KOPT-K1 (cell line): ENCODE results near the gene MBNL2.
A peak's percentile ranks its signal among the peaks of the same experiment; 100 is the strongest.

Source experiments
- H3K27ac ChIP-seq: fragments of 200-600 bp; sonication (generic); 2 replicates; pipeline ENCODE4 v1.5.1; 2016; ENCODE audit warnings: antibody characterized with exemption, mild to moderate bottlenecking, low read depth, low read length; ENCODE audit not compliant: poor library complexity, severe bottlenecking
- H3K36me3 ChIP-seq: fragments of 200-600 bp; sonication (generic); 2 replicates; pipeline ENCODE4 v1.5.1; 2017; ENCODE audit warnings: antibody characterized with exemption, mild to moderate bottlenecking, low read length, moderate library complexity; ENCODE audit not compliant: insufficient read depth
- H3K9me3 ChIP-seq: fragments of 200-600 bp; sonication (generic); 2 replicates; pipeline ENCODE4 v1.5.1; 2017; ENCODE audit warnings: antibody characterized with exemption, low read length, mild to moderate bottlenecking; ENCODE audit not compliant: insufficient read depth, poor library complexity, severe bottlenecking

MBNL2 gene

DNA sequence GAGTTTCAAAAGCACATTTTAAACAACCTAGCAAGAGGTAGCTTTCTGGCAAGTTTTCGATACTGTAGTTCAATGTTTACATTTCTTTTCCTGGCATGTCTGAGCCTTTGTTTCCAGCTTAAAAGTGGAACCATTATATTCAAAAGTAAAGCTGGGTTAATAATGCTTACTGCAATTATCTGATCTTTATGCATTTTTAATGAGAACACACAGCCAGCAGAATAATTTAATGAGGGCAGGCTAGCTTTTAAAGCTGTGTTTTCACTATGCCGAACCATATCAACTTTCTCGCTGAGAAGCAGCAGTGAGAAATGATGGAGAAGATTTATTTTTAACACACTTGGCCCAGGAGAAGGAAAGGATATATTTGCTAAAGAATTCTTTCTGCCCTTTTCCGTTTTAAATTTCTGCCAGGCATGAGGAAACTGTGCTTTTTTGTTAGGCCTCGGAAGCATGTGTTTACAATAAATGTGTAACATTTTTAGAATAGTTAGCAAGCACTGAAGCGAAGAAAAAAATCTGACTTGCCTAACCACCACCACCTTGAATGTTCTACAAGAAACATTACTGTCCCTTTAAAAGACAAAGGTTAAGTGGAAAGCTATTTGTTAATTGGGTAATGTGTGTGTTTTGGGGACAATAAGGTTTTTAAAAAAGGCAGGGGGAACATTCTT lies 1.0 kb downstream of the MBNL2 start:
- Histone ChIP-seq H3K36me3 (no peaks in the 10 kb centered on the region), H3K9me3 (no peaks in the 10 kb centered on the region), H3K27ac (peak overlapping the region; percentile 72)

GRCh38 chr13:97223711-97224541 lies 1.8 kb downstream of the MBNL2 start:
- H3K36me3 ChIP-seq: no peaks in the 10 kb centered on the region
- peak overlapping the region; percentile 72 for H3K27ac ChIP-seq
- no peaks in the 10 kb centered on the region for H3K9me3 ChIP-seq

DNA sequence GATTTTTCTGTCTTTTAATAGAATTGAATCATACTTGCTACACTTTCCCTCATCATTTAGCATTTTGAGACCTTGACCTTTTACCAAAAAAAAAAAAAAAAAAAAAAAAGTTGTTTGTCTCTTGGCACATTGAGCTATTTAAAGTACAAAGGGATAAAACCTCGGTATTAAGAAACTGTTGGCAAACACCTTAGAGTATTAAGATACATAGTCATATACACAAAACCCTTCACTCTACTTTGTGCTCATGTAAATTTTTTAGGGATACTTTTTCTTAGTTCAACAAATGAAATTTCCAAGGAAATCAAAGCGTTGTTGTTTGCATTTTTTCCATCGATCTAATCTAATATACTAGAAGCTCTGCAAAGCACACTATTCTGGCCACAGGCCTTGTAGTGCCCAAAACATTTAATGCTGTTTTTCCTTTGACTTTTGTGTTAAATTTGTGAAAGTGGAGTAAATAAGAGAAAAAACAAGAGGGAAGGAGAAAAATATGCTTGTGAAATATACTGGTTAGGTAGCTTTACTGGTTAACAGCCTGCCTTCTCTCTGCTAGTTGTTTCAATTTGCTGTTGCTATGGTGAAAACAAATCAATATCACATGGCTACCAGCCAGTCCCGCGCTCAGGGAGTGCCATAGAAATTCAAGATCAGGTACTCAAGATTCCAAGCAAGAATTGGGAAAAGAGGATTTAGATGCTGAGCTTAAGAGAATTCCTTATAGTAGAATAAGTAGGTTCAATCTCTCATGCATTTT lies 2.6 kb downstream of the MBNL2 start:
- peak overlapping the region; percentile 72 for H3K27ac ChIP-seq

DNA sequence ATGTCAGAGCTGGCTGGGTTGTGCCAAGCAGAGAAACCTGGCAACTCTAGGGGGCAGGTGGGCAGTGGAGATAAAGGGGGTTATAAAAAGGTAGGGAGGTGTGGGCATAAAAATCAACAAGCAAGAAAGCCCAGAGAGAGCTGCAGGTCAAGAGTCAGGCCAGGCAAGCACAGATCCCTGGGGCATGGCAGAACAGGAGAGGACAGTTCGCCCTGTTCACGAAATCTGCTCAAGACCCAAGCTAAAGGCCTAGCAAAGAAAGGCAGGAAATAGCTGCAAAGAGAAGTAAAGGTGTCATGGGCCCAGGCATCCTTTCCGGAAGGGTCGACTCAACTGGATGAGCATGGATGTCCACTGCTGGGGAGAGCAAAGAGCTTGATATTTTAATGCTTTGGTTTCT lies 3.4 kb downstream of the MBNL2 start:
- Histone ChIP-seq H3K9me3 (no peaks in the 10 kb centered on the region), H3K36me3 (no peaks in the 10 kb centered on the region), H3K27ac (peak overlapping the region; percentile 72)

More for the DNA sequence above, 2.6 kb downstream of the MBNL2 start:
- H3K36me3 ChIP-seq: no peaks in the 10 kb centered on the region
- H3K9me3 ChIP-seq: no peaks in the 10 kb centered on the region

DNA sequence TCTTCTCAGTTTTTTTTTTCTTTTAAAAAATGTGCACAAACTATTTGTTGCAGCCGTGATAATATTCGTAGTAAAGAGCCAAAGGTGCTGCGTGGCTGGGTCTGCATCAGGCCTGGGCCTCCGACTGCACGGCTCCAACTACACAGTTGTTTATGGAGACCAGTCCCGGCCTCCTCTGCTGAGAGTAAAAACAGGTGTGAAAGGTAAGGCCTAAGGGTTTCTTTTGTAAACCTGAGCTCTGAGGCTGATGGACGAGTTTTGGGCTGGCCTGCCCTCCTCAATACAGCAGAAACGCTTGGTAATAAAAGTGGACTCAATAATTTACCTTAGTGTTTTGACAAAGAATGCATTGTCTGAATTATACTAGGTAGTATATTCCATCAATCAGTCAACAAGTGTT lies 3.9 kb downstream of the MBNL2 start:
- Histone ChIP-seq H3K27ac (peak overlapping the region; percentile 72), H3K9me3 (no peaks in the 10 kb centered on the region), H3K36me3 (no peaks in the 10 kb centered on the region)

DNA sequence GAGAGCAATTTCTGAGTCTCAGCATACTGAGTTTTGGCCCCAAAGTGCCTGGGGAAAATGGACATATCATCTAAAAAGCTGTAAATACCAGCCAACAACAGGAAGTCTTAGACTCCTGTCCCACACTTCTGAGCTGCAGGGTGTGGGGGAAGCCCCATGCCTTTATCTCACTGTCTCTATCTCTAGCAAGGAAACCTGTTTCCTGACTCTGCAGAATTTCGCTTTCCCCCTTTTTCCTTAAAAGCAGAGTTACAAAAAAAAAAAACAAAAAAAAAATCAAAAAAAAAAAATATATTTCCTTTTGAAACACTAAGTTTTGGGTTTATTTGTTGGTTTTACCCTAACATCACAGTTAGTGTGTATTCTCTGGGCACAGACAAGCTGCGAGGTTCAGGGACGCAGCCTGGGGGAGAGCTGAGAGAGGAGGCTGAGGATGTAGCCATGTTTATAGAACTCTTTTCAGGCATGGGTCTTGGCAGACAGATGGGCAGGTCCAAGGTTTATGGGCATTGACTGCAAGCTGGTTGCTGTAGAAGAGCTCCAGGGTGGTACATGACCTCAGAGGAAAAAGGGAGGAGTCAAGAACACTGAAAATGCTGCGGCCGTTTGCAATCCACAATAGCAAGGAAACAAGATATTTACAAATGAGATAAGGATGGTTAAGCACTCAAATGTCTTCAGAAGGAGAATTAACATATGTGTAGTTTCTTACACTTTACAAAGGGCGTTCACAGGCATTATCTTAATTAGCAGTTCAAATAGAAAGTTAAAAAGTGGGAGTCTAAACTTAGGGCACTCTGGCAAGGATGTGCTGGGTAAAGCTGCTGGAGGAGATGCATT lies 4.9 kb downstream of the MBNL2 start:
- Histone ChIP-seq H3K36me3 (no peaks in the 10 kb centered on the region), H3K9me3 (no peaks in the 10 kb centered on the region), H3K27ac (peak overlapping the region; percentile 72)

DNA sequence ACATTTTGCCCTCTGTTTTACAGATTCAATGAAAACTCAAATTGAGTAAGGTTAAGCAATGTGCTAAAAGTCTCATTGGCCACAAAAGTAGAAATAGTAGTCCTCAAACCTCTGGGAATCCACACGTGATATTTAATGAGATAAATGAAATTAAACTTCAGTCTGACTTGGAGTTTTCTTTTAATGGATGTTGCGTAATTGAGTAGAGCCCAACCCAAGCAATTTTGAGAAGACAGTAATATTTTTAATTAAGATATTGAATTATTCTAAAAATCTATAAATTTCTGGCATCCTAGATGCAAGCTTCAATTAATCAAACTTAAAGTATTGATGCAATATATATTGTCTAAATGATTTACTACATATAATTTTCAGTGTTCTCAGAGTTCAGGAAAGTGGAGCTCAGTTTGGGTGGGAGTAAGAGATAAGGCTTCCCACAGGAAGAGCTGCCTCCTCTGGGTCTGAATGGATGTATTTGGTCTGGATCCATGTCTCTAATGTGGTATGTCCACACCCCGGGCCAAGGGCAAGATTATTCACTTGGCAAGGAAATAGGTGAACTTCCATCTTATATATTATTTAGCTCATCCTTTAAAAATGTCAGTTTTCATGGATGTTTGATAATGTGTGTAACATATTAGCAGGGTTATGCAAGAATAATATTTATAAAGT lies 6.9 kb downstream of the MBNL2 start:
- H3K27ac ChIP-seq: no peak overlapping the region
- no peaks in the 10 kb centered on the region for H3K9me3 ChIP-seq
- no peaks in the 10 kb centered on the region for H3K36me3 ChIP-seq

DNA sequence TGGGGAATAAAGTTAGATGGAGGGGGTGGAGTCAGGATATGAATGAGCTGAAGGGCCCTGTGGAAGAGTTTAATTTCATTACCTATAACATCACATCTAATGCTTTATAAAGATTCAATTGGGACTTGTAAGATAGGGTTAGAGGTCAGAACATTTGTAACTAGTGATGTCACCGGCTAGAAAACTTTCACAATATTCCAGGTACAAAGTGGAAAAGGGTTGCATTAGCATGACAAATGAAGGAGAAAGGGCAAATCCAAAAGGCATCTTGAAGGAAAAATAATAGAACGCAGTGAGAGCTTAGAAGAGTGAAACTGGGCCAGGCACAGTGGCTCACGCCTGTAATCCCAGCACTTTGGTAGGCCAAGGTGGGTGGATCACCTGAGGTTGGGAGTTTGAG lies 7.6 kb downstream of the MBNL2 start:
- Histone ChIP-seq H3K9me3 (no peaks in the 10 kb centered on the region), H3K27ac (no peak overlapping the region), H3K36me3 (no peaks in the 10 kb centered on the region)

DNA sequence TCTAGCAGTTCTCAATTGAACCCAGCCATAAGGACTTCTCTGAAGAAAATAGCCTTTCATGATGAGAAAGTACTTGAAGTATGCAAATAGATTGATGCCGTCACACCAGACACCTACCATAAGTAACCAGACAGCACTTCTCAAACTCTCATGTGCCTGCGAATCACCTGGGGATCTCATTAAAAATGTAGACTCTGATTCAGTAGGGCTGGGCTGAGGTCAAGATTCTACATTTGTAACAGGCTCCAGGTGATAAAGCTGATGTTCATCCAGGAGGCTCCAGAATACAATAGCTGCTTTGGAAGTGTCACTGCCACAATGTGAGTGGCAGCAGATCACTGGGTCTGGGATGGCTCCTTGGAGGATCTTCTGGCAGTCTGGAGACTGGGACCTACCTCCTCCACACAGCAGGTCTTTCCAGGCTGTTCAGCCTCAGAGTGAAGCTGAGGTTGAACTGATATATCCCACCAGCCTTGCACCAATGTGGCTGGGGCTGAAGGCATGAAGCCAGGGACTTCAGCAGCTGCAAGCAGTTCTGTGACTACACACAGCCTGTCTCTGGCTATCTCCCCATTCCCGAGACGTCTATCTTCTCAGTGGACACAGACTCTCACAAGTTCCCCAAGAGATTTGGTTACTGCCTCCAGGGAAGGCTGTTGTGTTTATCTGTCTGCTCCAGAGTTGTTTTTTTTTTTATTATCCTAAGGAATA lies 9.1 kb downstream of the MBNL2 start:
- Histone ChIP-seq H3K27ac (no peak overlapping the region), H3K36me3 (no peaks in the 10 kb centered on the region), H3K9me3 (no peaks in the 10 kb centered on the region)

GRCh38 chr13:97231829-97232196 lies 9.7 kb downstream of the MBNL2 start:
- H3K36me3 ChIP-seq: no peaks in the 10 kb centered on the region

GRCh38 chr13:97233499-97233898 lies 11.4 kb downstream of the MBNL2 start:
- Histone ChIP-seq H3K9me3 (no peaks in the 10 kb centered on the region), H3K36me3 (no peaks in the 10 kb centered on the region)

More at GRCh38 chr13:97231829-97232196, 9.7 kb downstream of the MBNL2 start:
- no peaks in the 10 kb centered on the region for H3K9me3 ChIP-seq
- H3K27ac ChIP-seq: no peak overlapping the region

GRCh38 chr13:97234236-97234635 lies 12.1 kb downstream of the MBNL2 start:
- H3K27ac ChIP-seq: no peak overlapping the region
- H3K36me3 ChIP-seq: no peaks in the 10 kb centered on the region
- no peaks in the 10 kb centered on the region for H3K9me3 ChIP-seq

More at GRCh38 chr13:97233499-97233898, 11.4 kb downstream of the MBNL2 start:
- H3K27ac ChIP-seq: no peak overlapping the region

GRCh38 chr13:97234742-97235141 lies 12.6 kb downstream of the MBNL2 start:
- Histone ChIP-seq H3K36me3 (no peaks in the 10 kb centered on the region), H3K27ac (no peak overlapping the region), H3K9me3 (no peaks in the 10 kb centered on the region)
